Activated CD4-positive, CD25-positive, alpha-beta regulatory T cell (primary cell): ENCODE data around the gene RAB17.

Experiments
- DNase-seq, 4 experiments: peaks; one replicate each; lab custom pipeline; 2025; lab: John Stamatoyannopoulos, UW

Gene RAB17

GRCh38 chr2:237576974-237577373 is 13.6 kb downstream of the RAB17 start:
- no peak for DNase-seq

- no peak for DNase-seq
Measured at GRCh38 chr2:237575869-237576862, 14.4 kb downstream of the RAB17 start.

- no peak for DNase-seq
Measured at GRCh38 chr2:237574894-237575868, 15.4 kb downstream of the RAB17 start.

DNA sequence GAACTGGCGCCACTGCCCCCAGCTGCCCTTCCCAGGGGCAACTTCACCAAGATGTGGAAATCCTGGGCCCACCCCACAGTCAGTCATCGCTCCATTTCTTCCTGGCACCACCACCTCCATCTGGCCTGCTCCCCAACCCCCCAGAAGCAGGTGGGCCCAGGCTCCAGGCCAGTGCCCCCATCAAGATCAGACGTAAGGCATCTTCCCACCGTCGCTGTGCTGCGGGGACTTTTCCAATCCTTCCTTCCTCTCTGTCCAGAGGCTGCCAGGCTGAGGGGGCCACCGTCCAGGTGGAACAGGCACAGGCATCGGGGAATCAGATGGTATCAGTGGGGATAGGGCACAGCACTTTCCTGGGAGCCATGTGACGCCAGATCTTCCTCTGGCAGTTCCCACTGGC is 16.1 kb downstream of the RAB17 start:
- no peak for DNase-seq

- no peak for DNase-seq
Measured at GRCh38 chr2:237573721-237574415, 16.7 kb downstream of the RAB17 start.

- DNase-seq = no peak
Measured at GRCh38 chr2:237572742-237573101, 17.8 kb downstream of the RAB17 start.

DNA sequence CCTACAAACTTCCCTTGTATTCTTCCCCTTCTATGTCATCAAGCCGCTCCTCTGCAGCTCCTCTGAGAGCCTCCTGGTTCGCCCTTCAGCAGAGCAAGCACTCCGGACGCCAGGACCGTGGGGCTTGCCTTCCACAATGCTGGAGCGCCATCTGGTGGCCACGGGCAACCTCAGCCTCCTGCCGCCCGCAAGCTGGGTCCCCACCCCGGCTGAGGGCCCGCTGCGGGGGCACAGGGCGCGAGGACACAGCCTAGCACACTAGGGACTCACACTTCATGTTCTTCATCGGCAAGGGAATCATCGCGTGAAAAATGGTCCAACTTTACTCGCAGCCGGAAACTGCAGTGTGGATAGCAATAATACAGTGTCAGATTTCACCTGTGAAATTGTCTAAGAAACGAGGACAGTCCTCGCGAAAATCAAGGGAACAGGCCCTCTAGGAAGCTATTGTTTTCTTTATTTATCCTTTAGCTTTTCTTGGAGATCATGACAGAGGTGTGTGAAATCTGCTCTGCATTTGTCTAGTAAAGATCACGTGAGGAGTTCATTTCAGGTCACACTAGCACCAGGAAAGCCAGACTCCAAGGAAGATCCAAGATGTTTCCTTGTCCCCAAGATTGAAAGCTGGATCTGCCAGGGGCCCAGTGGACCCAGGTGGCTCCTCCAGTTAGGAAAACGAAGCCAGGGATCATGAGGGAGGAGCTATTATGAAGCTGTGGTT is 18.4 kb downstream of the RAB17 start:
- DNase-seq = peak; percentile 67 to 84 (median 82)

- DNase-seq = no peak
Measured at GRCh38 chr2:237571551-237571950, 19.0 kb downstream of the RAB17 start.

- no peak for DNase-seq
Measured at GRCh38 chr2:237570776-237571335, 19.7 kb downstream of the RAB17 start.

- DNase-seq = no peak
Measured at GRCh38 chr2:237569896-237570295, 20.6 kb downstream of the RAB17 start.

GRCh38 chr2:237569041-237569440 is 21.5 kb downstream of the RAB17 start:
- DNase-seq = no peak

DNA sequence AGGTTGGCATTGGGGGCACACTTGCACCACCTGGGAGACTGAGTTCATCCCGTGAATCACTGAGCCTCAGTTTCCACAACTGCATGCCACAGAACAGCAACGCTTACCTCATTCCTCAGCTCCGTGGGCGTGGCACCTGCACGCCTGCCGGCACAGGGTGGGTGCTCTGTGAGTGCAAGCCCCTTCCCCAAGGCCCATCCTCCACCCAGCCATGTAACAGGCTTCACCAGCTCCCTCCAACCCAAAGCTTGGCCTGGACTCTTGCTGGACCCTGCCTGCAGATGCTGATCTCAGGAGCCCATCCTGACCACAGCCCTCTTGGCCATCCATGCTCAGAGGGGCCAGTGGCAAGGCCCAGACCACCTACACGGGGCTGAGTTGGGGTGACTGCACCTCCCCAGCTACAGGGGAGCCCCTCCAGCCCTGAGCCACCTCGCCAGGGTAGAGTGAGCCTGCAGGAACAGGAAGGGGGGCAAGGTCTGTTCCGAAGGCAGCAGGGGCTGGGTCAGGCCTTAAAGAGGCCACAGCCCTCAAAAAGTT is 22.3 kb downstream of the RAB17 start:
- DNase-seq = no peak

GRCh38 chr2:237567276-237568029 is 23.1 kb downstream of the RAB17 start:
- DNase-seq = no peak

- DNase-seq = no peak
Measured at GRCh38 chr2:237566401-237567235, 23.9 kb downstream of the RAB17 start, which contains the start of gene PRLH. Gene PRLH (plus strand): TSS chr2:237566574. CDS start chr2:237566574, 0 bp downstream.

DNA sequence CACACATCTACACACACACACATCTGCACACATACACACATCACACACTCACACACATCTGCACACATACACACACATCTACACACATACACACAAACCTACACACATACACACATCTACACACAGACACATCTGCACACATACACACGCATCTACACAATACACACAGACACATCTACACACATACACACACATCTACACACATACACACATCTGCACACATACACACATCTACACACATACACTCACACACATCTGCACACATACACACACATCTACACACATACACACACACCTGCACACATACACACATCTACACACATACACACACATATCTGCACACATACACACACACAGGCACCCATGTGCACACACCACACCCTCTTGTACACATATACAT is 24.6 kb downstream of the RAB17 start:
- DNase-seq = no peak

GRCh38 chr2:237564526-237565131 is 25.9 kb downstream of the RAB17 start:
- no peak for DNase-seq

- no peak for DNase-seq
Measured at GRCh38 chr2:237563816-237564215, 26.7 kb downstream of the RAB17 start.

DNA sequence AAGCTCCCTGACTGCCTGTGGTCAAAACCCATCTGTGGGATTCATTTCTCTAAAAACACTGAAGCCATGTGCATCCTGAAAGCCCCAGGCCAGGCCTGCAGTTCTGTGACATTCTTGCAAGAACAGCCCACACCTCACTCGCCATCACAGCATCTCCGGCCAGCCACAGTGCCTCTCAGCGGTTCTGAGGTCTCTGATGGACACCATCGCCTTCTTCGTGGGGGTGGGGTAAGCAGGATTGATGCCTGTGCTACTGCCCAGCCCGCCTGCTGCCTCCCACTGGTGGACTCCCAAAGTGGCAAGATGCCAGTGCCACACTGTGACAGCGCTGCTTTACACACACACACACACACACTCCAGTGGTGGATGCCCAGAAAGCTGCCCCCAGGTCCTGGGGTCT is 29.3 kb downstream of the RAB17 start:
- no peak for DNase-seq
